Measurements from ENCODE around the gene BCCIP. TPM values are rescaled to one million over a fixed set of nuclear protein-coding genes. Genes with fewer than 3 reads are reported as not detected.

Gene BCCIP
- total RNA-seq, 1 donor from 2014 or later: 58.7 TPM

Other genes starting within 250 kb of the BCCIP start
- not detected for gene TEX36, start 140.4 kb upstream of the BCCIP start, total RNA-seq
- 34.0 TPM for gene EDRF1, start 103.8 kb upstream of the BCCIP start, total RNA-seq
- gene MMP21, start 47.7 kb upstream of the BCCIP start, total RNA-seq: not detected
- 49.4 TPM for gene UROS, start 288 bp upstream of the BCCIP start, total RNA-seq
- 30.1 TPM for gene DHX32, start 57.7 kb downstream of the BCCIP start, total RNA-seq
- gene FANK1, start 73.0 kb downstream of the BCCIP start, total RNA-seq: 6.3 TPM